NCI-H2081 (cell line): Measurements from ENCODE around the gene LCN12.

ENCODE experiments used
- DNase-seq, 2 experiments: peaks; one replicate each; lab custom pipeline; 2025; lab: John Stamatoyannopoulos, UW

LCN12 gene

DNA sequence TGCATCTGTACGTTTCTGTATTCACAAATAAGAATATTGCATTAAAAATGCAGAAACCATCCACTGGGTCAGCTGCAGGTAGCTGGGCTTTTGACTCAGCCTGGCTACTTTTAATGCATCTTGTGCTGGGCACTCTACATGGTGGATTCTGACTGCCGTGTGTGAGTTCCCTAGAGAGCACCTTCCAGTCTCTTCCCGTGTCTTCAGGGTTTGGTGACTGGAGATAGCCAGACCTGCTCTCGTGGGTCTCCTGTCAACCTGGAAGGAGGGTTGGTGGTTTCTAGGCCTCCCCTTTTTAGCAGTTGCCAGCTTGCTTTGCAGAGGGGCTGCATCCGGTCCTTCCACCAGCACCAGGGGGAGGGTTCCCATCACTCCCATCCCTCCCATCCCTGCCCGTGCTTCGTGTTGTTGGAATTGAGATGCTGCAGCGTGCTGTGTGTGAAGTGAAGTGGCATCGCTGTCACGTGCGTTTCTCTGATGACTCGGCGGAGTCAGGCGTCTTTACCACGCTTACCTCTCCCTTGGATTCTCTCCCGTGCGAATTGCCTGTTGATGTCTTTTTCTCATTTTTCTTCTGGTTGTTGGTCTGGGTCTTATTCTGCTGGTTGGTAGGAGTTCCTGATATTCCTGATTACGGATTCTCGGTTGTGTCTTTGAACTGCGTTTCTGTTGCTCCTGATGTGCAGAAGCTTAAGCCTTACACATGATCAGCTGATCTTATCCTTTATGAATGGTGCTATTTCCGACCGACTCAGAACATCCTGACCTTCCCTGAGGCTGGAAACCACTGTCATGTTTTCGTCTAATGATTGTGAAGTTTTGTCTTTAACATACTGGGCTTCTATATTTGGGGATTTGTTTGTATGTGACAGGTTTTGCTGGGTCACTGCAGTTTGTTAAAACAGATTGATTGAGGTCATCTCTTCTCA, 24.5 kb upstream of the LCN12 start:
- no peak for DNase-seq

DNA sequence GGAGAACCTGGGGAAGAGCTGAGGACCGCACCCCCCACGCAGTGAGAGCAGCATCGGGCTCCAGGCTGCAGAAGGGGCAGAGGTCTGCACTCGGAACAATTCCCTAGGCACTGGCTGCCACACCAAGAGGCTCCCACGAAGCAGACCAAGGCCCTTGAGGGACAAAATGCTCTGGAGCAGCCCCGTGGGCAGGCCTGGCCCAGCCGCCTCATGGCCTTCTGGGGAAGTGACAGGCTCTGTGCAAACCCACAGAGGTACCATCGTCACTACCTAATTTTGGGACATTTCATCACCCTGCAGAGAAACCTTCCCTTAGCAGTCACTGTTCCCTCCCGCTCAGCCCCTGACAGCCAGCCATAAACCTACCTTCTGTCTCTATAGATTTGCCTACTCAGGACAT, 23.5 kb upstream of the LCN12 start:
- DNase-seq: no peak

DNA sequence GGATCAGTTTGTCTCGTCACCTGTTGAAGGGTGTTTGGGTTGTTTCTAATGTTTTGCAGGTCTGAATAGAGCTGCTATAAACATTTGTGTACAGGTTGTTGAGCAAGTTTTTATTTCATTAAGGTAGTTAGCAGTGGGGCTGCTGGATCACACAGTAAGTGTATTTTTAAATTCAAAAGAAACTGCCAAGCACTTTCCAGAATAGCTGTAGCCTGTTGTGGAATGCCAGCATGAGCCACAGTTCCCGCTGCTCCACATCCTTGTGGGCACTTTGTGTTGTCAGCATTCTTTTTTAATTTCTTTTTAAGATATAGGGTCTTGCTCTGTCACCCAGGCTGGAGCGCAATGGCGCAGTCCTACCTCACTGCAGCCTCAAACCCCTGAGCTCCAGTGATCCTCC, 22.1 kb upstream of the LCN12 start:
- no peak for DNase-seq

DNA sequence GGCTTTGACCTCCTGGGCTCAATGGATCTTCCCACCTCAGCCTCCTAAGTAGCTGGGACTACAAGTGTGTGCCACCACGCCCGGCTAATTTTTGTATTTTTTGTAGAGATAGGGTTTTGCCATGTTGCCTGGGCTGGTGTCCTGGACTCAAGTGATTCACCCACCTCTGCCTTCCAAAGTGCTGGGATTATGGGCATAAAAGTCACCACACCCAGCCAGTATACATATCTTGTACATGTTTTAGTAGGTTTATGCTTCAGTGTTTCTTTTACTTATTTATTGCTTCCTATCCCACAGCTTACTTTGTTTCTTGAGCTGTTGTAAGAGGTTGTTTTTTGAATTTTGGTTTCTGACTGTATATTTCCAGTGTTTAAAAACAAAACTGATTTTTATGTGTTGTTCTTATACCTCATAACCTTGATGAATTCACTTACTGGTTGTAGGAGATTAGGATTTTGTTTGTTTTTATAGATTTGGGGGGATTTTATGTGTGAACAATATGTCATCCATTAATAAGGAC, 20.4 kb upstream of the LCN12 start:
- no peak for DNase-seq

DNA sequence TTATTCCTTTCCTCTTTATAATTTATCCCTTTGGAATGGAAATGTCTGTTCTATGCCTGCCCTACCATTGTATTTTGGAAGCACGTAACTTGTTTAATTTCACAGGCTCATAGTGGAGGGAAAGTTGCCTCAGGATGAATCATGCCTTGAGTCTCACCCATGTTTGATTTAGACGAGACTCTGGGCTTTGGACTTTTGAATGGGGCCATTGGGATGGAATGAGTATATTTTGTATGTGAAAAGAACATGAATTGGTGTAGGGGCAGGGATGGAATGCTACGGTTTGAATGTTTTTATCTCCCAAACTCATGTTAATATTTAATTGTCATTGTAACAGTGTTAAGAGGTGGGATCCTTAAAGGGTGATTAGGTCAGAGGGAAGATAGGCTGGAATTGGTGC, 17.8 kb upstream of the LCN12 start:
- DNase-seq: no peak

DNA sequence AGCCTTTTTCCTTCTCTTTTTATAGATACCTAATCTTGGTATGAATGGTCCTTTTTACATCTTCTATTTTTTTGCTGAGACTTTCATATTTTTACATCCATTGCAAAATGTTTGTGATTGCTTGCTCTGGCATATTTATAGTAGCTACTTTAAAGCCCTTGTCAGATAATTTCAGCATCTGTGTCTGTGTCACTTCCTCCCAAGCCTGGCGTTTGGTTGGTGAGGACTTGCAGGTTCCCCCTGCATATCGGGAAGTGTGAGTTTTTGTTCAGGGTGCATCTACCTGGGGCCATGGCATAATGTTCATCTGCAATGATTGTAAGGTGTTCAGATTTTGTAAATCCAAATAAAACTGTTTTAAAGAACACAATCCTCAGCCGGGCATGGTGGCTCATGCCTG, 16.4 kb upstream of the LCN12 start:
- no peak for DNase-seq

DNA sequence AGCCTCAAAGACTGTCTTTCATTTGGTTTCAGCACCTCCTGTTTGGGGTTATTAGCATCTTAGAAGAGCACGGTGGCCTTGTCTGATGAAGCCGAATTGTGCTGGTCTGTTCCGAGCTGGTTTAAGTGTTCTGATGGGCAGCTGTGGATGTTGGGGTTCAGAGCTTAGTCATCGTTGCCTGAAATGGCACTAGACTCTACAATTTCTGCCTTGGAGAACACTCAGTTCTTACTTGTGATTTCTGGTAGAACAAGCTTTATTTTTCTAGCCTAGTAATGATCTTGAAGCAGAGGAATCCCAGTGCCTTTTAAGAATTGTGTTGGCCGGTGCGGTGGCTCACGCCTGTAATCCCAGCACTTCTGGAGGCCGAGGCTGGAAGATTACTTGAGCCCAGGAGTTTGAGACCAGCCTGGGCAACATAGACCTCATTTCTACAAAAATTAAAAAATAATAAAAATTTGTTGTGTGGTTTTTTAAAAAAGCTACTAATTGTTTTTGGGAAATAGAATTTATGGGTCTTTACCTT, 15.4 kb upstream of the LCN12 start:
- DNase-seq: no peak

DNA sequence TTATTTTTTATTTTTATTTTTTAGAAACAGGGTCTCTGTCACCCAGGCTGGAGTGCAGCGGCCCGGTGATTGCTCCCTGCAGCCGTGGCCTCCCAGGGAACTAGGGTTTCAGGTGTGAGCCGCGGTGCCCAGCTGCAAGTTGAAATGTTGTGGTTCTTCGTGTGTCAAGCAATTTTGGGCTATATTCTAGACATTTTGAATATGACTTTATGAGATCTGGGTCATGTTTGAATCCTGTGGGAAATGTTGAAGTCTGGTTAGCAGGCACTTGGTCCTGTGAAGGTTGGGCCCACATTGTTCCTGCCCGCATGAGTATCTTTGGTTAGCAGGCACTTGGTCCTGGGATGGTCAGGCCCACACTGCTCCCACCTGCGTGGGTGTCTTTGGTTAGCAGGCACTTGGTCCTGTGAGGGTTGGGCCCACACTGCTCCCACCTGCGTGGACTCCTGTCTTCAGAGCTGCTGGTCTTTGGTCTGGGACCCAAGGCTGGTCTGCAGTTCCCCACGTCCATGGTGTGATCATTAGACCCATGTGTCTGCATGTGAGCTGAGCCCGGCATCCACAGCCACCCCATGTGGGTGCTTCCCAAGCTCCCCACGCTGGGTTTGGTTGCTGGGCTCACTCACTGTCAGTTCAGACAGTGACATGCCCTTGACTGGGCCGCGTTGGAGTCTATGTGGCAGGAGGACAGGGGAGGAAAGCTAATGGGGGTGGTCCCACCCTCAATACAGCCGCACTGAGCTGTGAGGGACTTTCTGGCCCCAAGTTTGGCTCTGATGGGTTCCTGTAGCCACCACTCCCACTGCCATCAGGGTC, 14.7 kb upstream of the LCN12 start:
- no peak for DNase-seq

DNA sequence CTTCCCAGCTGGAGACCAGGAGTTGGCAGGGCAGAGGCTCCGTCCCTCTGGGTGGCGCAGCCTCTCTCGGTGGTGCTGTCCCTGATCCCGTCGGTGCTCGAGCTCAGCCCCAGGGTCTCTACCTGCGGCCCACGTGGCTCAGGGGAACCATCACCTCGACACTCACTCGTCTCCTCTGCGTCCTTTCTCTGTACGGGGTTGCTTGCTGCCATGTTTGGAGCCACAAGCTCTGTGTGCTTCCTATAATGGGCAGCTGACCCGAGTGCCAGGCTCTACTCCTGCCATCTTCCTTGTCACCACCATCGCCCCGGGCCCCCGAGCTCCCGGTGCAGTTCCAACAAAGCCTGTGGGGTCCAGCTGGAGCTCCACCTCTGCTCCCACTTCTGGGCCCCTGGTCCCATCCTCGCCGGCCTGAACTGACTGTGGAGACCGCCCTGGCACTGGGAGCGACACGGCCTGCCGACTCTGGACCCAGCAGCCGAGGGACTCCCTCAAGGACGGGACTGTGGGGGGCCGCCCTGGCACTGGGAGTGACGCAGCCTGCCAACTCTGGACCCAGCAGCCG, 12.6 kb upstream of the LCN12 start:
- DNase-seq: no peak

DNA sequence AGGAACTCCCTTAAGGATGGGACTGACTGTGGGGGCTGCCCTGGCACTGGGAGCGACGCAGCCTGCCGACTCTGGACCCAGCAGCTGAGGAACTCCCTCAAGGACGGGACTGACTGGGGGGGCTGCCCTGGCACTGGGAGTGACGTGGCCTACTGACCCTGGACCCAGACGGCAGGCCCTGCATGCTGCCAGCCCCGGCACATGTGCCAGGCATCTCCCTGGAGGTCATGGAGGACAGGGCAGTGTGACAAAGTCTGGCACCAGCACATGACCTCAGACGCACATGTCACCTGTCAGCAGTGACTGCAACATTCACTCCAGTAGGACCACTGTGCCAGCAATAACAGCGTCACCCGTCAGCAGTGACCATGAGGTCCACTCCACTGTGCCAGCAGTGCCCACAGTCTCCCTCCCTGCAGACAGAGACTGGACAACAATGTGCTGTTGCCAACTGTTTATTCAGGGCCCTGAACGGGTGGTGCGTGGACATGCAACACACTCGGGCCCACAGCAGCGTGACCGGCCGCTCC, 12.0 kb upstream of the LCN12 start:
- no peak for DNase-seq

DNA sequence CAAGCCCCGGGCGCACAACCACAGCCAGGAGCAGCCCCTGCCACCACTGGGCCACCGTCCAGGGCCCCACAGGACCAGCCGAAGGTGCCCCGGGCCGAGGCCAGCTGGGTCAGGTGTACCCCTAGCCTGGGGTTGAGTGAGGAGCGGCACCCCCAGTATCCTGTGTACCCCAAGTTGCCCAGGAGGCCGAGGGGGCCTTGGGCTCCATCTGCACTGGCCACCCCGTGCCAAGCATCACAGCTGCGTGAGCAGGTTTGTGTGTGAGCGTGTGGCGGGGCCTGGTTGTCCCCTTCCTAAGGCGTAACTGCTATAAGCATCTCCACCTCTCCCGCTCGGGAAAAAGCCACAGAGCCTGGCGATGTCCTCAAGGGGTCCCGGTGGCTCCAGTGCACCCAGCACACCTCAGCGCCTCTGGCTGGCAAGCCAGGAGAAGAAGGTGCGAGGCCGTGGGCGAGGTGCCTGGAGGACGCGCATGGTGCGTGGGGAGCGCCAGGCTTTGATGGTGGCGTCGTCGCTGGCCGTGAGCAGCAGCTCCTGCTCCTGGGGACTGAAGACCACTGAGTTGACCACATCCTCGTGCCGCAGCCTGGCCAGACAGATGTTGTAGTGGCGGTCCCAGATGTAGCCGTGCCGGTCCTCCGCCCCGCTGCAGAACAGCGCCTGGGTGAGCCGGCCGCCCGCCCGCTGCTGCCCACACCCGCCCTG, 11.4 kb upstream of the LCN12 start:
- no peak for DNase-seq

DNA sequence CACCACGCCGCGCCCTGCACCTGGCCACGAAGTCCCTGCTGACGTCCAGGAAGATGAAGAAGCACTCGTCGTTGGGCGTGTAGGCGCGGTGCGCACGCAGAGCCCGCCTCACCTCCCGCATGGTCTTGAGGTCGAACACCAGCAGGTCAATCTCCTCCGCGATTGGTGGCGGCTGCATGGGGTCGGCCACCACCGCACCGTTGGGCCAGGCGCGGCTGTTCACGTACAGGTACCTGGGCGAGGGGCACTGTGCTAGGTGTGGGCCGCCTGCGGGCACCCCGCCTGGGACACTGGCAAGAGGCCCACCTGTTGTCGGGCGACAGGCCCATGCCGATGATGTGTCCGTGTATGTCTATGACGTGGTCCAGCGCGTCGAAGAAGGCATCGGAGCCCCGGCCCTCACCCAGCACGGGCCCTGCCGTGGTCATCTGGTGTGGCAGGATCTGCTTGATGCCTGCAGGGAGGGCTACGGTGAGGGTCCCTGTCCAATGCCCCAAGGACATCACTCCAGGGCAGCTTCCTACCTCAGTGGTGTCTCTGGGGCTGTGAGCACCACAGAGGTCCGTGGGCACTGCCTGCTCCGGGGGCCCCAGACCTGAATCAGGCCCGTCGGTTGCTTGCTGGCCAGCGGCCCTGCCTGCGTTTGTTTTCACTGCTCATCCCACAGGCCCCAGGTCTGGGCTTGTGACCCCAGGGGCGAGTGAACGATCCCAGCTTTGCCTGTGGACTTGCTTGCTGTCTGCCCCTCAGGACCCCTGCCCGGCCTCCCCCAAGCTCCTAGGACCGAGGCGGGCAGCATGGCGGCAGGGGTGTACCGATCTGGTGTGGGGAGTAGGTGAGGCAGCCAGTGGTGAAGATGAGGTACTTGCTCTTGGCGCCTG, 10.6 kb upstream of the LCN12 start:
- DNase-seq: no peak

DNA sequence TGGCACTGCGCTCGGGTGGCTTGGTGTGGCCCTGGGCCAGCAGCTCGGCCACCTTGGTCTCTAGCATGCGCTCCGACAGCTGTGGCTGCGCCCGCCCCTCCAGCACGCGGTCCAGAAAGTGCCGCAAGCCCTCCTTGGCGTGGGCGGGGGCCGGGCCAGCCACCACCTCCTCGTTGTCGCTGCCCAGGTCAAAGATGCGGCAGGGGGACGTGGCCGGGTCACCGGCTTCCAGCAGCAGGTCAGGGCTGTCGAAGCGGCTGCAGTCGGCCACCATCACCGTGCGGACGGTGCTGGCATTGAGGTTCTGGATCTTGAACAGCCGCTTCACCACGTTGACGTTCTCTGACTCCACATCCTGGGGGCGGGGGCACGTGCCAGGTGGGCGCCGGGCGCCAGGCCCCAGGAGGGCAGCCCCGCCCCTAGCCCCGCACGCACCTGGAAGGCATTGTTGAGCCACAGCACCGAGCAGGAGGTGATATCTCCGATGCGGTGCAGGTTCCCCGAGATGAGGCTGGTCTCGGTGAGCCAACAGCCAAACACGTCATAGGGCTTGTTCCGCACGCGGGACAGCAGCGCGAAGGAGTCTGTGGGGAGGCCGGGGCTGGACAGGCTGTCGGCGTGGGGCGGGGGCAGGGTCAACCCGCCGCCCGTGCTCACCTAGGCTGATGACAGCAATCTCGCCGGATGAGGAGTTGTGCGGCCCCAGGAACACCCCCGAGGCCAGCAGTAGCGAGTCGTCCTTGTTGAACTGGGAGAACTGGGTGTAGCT, 9.8 kb upstream of the LCN12 start:
- DNase-seq: no peak

DNA sequence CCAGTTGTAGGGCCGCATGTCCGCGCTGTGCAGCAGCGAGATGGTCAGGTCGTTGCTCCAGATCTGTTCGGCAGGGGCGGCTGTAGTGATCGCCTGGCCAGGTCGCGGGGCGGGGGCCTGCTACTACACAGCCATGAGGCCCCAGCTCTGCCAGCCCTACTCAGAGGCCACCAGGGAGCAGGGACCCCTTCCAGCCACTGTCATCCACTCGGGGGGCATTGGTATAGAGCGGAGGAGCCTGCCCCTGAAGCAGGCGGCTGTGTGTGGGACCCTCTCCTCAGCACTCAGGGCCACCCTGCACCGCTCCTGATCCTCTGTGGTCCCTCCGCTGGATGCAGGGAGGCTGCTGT, 9.2 kb upstream of the LCN12 start:
- DNase-seq: no peak

DNA sequence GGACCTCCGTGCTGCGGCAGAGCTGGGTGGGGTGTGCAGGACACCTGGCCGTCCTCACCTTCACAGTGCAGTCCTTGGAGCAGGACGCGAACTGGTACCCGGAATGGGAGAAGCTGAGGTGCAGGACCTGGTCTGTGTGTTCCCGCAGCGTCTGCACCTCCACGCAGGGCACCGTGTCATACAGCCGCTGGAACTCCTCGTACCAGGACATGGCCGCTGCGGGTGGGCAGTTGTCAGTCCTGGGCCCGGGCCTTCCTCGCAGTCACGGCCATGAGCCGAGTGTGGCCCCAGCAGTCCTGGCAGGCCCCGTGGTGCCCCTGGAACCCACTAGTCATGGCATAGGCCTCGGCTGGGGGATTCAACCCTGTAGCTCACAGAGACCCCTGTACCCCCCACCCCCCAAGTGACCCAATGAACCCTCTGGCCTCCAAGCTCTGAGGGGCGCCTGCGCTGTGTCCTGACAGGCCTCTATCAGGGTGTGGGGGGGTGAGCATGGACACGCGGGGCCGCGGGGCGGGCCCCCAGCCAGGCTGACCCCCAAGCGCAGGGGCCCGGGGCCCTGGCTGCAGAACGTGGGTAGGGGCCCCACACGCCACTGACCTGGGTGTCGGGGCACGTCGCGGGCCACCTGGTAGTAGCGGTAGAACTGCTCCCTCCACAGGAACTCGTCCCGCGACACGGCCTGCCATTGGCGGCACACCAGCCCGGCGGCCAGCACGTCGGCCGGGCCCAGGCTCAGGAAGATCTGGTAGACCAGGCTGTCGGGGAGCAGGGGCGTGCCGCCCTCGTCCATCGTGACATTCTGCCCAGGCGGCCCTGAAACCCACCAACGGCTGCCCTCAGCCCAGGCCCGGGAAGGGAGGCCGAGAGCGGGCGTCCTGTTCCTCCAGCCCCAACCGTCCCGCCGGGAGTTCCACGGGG, 8.5 kb upstream of the LCN12 start:
- DNase-seq: peak in 1 of 2 experiments; percentile 25

DNA sequence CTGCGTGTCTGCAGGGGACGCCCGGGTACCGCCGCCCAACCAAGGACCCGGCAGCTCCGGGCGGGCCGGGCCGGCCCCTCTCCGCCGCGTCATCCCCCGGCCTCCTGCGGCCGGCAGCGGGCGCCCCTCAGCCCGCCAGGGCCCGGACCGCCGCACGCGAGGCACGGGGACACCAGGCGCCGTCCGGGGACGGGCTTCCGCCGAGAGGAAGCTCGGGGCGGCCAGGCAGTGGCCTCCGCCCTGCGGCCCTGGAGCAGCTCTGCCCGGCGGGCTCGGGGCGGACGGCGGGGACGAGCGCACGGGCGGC, 7.9 kb upstream of the LCN12 start:
- no peak for DNase-seq

DNA sequence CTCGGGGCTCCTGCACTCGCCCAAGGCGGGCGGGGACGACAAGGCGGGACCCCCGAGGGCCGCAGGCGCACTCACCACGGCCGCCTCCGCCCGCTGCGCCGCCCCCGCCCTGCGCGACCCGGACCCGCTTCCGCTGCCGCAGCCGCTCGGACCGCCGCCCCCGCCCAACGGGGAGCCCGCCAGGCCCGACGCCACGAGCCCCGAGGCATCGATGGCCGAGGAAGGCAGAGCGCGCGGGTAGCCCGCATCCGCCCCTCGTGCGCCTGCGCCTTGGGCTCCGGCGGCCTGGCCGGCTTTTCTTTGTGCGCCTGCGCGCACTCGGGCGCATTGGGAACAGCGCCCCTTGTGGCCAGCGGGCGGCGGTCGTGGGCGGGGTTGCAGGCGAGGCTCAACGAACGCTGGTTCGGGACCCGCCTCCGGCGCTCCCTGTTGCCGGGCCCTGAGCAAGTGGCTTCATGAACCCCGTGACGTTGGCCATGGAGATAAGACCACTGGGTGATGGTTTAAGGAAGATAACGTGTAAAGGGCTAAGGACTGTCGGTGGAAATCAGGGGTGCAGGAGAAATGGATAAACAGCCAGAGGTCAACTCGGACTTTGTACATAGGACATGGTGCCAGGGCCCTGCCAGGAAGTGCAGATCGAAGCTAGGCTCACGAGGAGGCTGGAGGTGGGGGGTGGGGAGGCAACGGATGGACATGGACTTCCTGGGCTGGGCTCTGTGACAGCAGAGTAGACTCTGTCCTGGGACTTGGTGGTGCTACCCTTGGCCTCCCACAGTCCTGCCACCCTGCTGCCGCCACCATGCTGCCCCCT, 7.3 kb upstream of the LCN12 start, which contains the start of the genes C8G and FBXW5:
Gene C8G (plus strand): TSS at position 725 of the 814 bp plus-strand sequence. CDS start 78 bp downstream, at position 803.
Gene FBXW5 (minus strand): TSS at position 220 of the 814 bp plus-strand sequence. CDS start 655 bp downstream, outside the sequence.
- peak; percentile 92 for DNase-seq
